IMR-90 (cell line): ENCODE measurements around the gene SNTA1. TPM values are rescaled to one million over a fixed set of nuclear protein-coding genes. Genes with fewer than 3 reads are reported as not detected.

Experiments
- ATAC-seq: fragments of 200-7000 bp; cut with Tn5 transposase; 2 replicates; pipeline ENCODE4 v1.9.1; 2020; ENCODE audit warnings: low read depth, mild to moderate bottlenecking, moderate library complexity
- BruUV-seq: library from RNA; stranded (reverse); fragments of 400-500 nt; replicated peaks from 2 replicates; lab custom pipeline; 2021; lab: Mats Ljungman, UMichigan
- CTCF ChIA-PET: fragments of 300-600 bp; formaldehyde crosslinking; extraction: SDS; loops from one replicate; lab custom pipeline; 2021; ENCODE audit warnings: antibody characterized with exemption; lab: Yijun Ruan, JAX
- POLR2A ChIA-PET: fragments of 300-600 bp; sonication (Branson Sonifier 250); formaldehyde crosslinking; loops from one replicate; lab custom pipeline; 2022; ENCODE audit warnings: antibody characterized with exemption; ENCODE audit not compliant: unreplicated experiment; lab: Charles Lee
- DNase-seq: peaks from one replicate; pipeline ENCODE4 v3.0.0; 2013
- H2AFZ ChIP-seq: replicated peaks from 2 replicates; pipeline ENCODE3; 2013; ENCODE audit warnings: low read length, mild to moderate bottlenecking; ENCODE audit not compliant: poor library complexity
- H2AK5ac ChIP-seq: 2 replicates; pipeline ENCODE4 v1.6.1; 2013; ENCODE audit warnings: low read depth, low read length, inconsistent platforms
- H2AK9ac ChIP-seq: replicated peaks from 2 replicates; pipeline ENCODE3; 2013; ENCODE audit warnings: mild to moderate bottlenecking, low read depth, low read length, moderate library complexity; ENCODE audit not compliant: poor library complexity
- H2BK120ac ChIP-seq: 2 replicates; pipeline ENCODE4 v1.6.1; 2013; ENCODE audit warnings: low read depth, low read length, inconsistent platforms
- H2BK15ac ChIP-seq: 3 replicates; pipeline ENCODE4 v1.6.1; 2013; ENCODE audit warnings: low read depth, low read length, inconsistent platforms
- H2BK20ac ChIP-seq: 2 replicates; pipeline ENCODE4 v1.6.1; 2013; ENCODE audit warnings: low read depth, mild to moderate bottlenecking, inconsistent platforms, low read length, moderate library complexity
- H2BK5ac ChIP-seq: 2 replicates; pipeline ENCODE4 v1.6.1; 2013; ENCODE audit warnings: mild to moderate bottlenecking, low read depth, low read length, inconsistent platforms; ENCODE audit not compliant: poor library complexity, severe bottlenecking
- H3K14ac ChIP-seq: replicated peaks from 2 replicates; pipeline ENCODE4 v1.6.1; 2013; ENCODE audit warnings: low read depth, low read length, inconsistent platforms
- H3K18ac ChIP-seq: 2 replicates; pipeline ENCODE4 v1.6.1; 2013; ENCODE audit warnings: low read depth, low read length, control low read depth
- H3K23ac ChIP-seq: 2 replicates; pipeline ENCODE4 v1.6.1; 2013; ENCODE audit warnings: low read depth, low read length, inconsistent platforms
- H3K27ac ChIP-seq: 2 replicates; pipeline ENCODE4 v1.5.1; 2013; ENCODE audit warnings: mild to moderate bottlenecking, control low read depth, low read length; ENCODE audit not compliant: insufficient read depth
- H3K27me3 ChIP-seq: 2 replicates; pipeline ENCODE4 v1.6.1; 2013; ENCODE audit warnings: low read length; ENCODE audit not compliant: control insufficient read depth, insufficient read depth
- H3K36me3 ChIP-seq: 2 replicates; pipeline ENCODE4 v1.6.1; 2013; ENCODE audit warnings: low read length, mixed read lengths; ENCODE audit not compliant: control insufficient read depth, insufficient read depth
- H3K4ac ChIP-seq: 2 replicates; pipeline ENCODE4 v1.6.1; 2013; ENCODE audit warnings: low read depth, low read length, inconsistent platforms
- H3K4me1 ChIP-seq: 2 replicates; pipeline ENCODE4 v1.6.1; 2013; ENCODE audit warnings: low read length, mixed read lengths; ENCODE audit not compliant: control insufficient read depth, insufficient read depth
- H3K4me2 ChIP-seq: 2 replicates; pipeline ENCODE4 v1.6.1; 2013; ENCODE audit warnings: low read depth, mild to moderate bottlenecking, control low read depth, low read length, moderate library complexity
- H3K4me3 ChIP-seq: 2 replicates; pipeline ENCODE4 v1.5.1; 2013; ENCODE audit warnings: low read depth, mild to moderate bottlenecking, control low read depth, low read length, moderate library complexity; ENCODE audit not compliant: insufficient read depth
- H3K56ac ChIP-seq: 2 replicates; pipeline ENCODE4 v1.6.1; 2013; ENCODE audit warnings: low read length, inconsistent platforms; ENCODE audit not compliant: insufficient read depth; ENCODE audit errors: extremely low read depth
- H3K79me1 ChIP-seq, 2 experiments: 2 replicates each; pipeline ENCODE4 v1.6.1; 2013; ENCODE audit warnings: low read length in 2 of 2, inconsistent platforms in 1 of 2, low read depth in 1 of 2
- H3K9ac ChIP-seq: 2 replicates; pipeline ENCODE4 v1.6.1; 2013; ENCODE audit warnings: low read depth, low read length, control low read depth
- H3K9me1 ChIP-seq: 2 replicates; pipeline ENCODE4 v1.6.1; 2013; ENCODE audit warnings: low read length, inconsistent platforms; ENCODE audit not compliant: insufficient read depth
- H3K9me3 ChIP-seq: 2 replicates; pipeline ENCODE4 v1.6.1; 2013; ENCODE audit warnings: low read length; ENCODE audit not compliant: control insufficient read depth, insufficient read depth
- H4K20me1 ChIP-seq: 2 replicates; pipeline ENCODE4 v1.6.1; 2013; ENCODE audit warnings: low read length, inconsistent platforms; ENCODE audit not compliant: insufficient read depth
- H4K5ac ChIP-seq: 2 replicates; pipeline ENCODE4 v1.6.1; 2013; ENCODE audit warnings: mild to moderate bottlenecking, low read depth, low read length, control low read depth
- H4K8ac ChIP-seq, 2 experiments: 2 replicates each; pipeline ENCODE4 v1.6.1; 2013; ENCODE audit warnings: low read depth in 2 of 2, low read length in 2 of 2, control low read depth in 1 of 2, inconsistent platforms in 1 of 2
- H4K91ac ChIP-seq: 2 replicates; pipeline ENCODE4 v1.6.1; 2013; ENCODE audit warnings: low read depth, low read length, inconsistent platforms; ENCODE audit not compliant: insufficient read depth
- BHLHE40 ChIP-seq: fragments of 150-350 bp; IDR thresholded peaks from 2 replicates; pipeline ENCODE4 v1.6.1; 2016; ENCODE audit warnings: mild to moderate bottlenecking, low read depth, low read length
- CHD1 ChIP-seq: IDR thresholded peaks from 2 replicates; pipeline ENCODE4 v1.6.1; 2012; ENCODE audit warnings: low read depth, low read length, improper control_type of control experiment
- ELK1 ChIP-seq: fragments of 150-350 bp; IDR thresholded peaks from 2 replicates; pipeline ENCODE4 v1.6.1; 2016; ENCODE audit warnings: low read depth, mild to moderate bottlenecking, low read length, moderate library complexity, borderline replicate concordance
- FOS ChIP-seq: fragments of 150-350 bp; IDR thresholded peaks from 2 replicates; pipeline ENCODE4 v1.6.1; 2016; ENCODE audit warnings: low read depth, low read length
- MAFK ChIP-seq: IDR thresholded peaks from 2 replicates; pipeline ENCODE4 v1.6.1; 2012; ENCODE audit warnings: low read depth, low read length, improper control_type of control experiment
- MAZ ChIP-seq: IDR thresholded peaks from 2 replicates; pipeline ENCODE4 v1.6.1; 2012; ENCODE audit warnings: low read depth, mild to moderate bottlenecking, low read length, improper control_type of control experiment, moderate library complexity, borderline replicate concordance
- MXI1 ChIP-seq: IDR thresholded peaks from 2 replicates; pipeline ENCODE4 v1.6.1; 2012; ENCODE audit warnings: low read depth, mild to moderate bottlenecking, low read length, moderate library complexity, borderline replicate concordance
- NFE2L2 ChIP-seq: fragments of 150-350 bp; IDR thresholded peaks from 2 replicates; pipeline ENCODE4 v1.6.1; 2016; ENCODE audit warnings: low read depth, mild to moderate bottlenecking, low read length
- POLR2A ChIP-seq: IDR thresholded peaks from 2 replicates; pipeline ENCODE4 v1.6.1; 2012; ENCODE audit warnings: mild to moderate bottlenecking, low read depth, low read length
- RAD21 ChIP-seq: IDR thresholded peaks from 2 replicates; pipeline ENCODE4 v1.6.1; 2012; ENCODE audit warnings: low read length, improper control_type of control experiment
- RCOR1 ChIP-seq: IDR thresholded peaks from 2 replicates; pipeline ENCODE4 v1.6.1; 2012; ENCODE audit warnings: mild to moderate bottlenecking, low read length, improper control_type of control experiment; ENCODE audit not compliant: insufficient replicate concordance
- RFX5 ChIP-seq: IDR thresholded peaks from 2 replicates; pipeline ENCODE4 v1.8.0; 2012; ENCODE audit warnings: low read depth, mild to moderate bottlenecking, low read length, moderate library complexity
- SMC3 ChIP-seq: fragments of 150-350 bp; IDR thresholded peaks from 2 replicates; pipeline ENCODE4 v1.6.1; 2016; ENCODE audit warnings: low read depth, mild to moderate bottlenecking, antibody characterized with exemption, low read length, moderate library complexity
- WGBS, 2 experiments: methylation state at CpG; one replicate each; pipeline versions ENCODE4 v1.1.5 to v1.1.7; 2013; ENCODE audit warnings: missing lambda C conversion rate in 2 of 2; ENCODE audit not compliant: insufficient read length in 1 of 2; ENCODE audit errors: extremely low coverage in 2 of 2; 5-methylcytosine and 5-hydroxymethylcytosine counted together
- dilution Hi-C: fragments of 300-500 bp; cut with HindIII; formaldehyde crosslinking; loops from one replicate; pipeline ENCODE4 v1.14.3; 2018; ENCODE audit warnings: low sequenced_read_pairs; ENCODE audit not compliant: unreplicated experiment
- in situ Hi-C: fragments of 300-500 bp; cut with MboI; formaldehyde crosslinking; loops from 3 replicates; pipeline ENCODE4 v1.14.3; 2019; ENCODE audit warnings: low sequenced_read_pairs, inconsistent platforms, mixed read lengths
- intact Hi-C: fragments of 100-400 bp; cut with micrococcal nuclease; formaldehyde crosslinking; loops from 2 replicates; pipeline ENCODE4 v1.10.0; 2022
- polyA plus RNA-seq, 3 experiments: library from polyadenylated mRNA; depleted of rRNA; stranded (reverse); fragments of >200 nt; gene quantifications; 2 replicates each; pipeline ENCODE4 v1.2.3, GENCODE V29; 2012; ENCODE audit warnings: low replicate concordance in 1 of 3
- total RNA-seq: library from RNA; depleted of rRNA; stranded (reverse); fragments of >200 nt; gene quantifications from 2 replicates; pipeline ENCODE4 v1.2.3, GENCODE V29; 2012
- TF ChIP-seq, protein P1 (sequence below): fragments of 150-350 bp; IDR thresholded peaks from 2 replicates; pipeline ENCODE4 v1.6.1; 2017; ENCODE audit warnings: mild to moderate bottlenecking, antibody characterized with exemption, low read length, low read depth
- TF ChIP-seq, protein P2 (sequence below): conservative IDR thresholded peaks from 2 replicates; pipeline ENCODE4 v1.5.1; 2012; ENCODE audit warnings: mild to moderate bottlenecking, low read depth, low read length, improper control_type of control experiment

The SNTA1 gene
- total and polyA plus RNA-seq, 2 of the 4 experiments (the other 2 are of a cell fraction), result 10.6 to 15.4 TPM

DNA sequence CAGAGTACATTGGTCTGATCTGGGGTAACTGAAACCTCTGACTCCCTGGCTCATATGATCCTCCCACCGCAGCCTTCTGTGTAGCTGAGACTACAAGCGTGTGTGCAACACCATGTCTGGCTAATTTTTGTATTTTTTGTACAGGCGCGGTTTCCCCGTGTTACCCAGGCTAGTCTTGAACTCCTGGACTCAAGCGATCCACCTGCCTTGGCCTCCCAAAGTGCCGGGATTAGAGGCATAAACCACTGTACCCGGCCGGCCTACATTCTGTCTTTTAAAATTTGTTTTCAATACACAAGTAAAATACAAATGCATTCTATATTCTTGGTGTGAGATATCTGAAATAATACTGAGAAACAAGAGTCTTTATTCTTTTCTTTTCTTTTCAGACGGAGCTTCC lies 44.6 kb upstream of the SNTA1 start:
- Histone ChIP-seq H3K9ac (no peak overlapping the region), H2BK5ac (no peak overlapping the region), H3K79me1 (peaks cover 11 to 20% of the 10 kb centered on the region in 2 experiments; a peak in 3 of 4 replicates), H3K56ac (no peak overlapping the region), H3K9me1 (no peaks in the 10 kb centered on the region), H3K14ac (no peak overlapping the region), H3K4me1 (no peaks in the 10 kb centered on the region), H2BK15ac (no peak overlapping the region), H3K23ac (no peak overlapping the region), H4K20me1 (no peaks in the 10 kb centered on the region), H3K27ac (no peak overlapping the region), H3K36me3 (0 out of 2 replicates have a peak, but pooled peaks cover under 1% of the 10 kb centered on the region), H2BK20ac (no peak overlapping the region), H3K4me2 (no peak overlapping the region), H3K27me3 (no peaks in the 10 kb centered on the region), H3K4ac (no peak overlapping the region), H4K8ac (no peak overlapping the region), H2AFZ (no peak overlapping the region), H3K9me3 (no peaks in the 10 kb centered on the region), H4K91ac (no peak overlapping the region), H4K5ac (no peak overlapping the region), H2BK120ac (no peak overlapping the region), H3K4me3 (no peak overlapping the region), H2AK5ac (no peak overlapping the region; the same call in 1 of the 2 replicates), H3K18ac (no peak overlapping the region), H2AK9ac (no peak overlapping the region)
- DNase-seq (no peak), ATAC-seq (no peak)
- dilution Hi-C loops, result no loop called here
- POLR2A ChIA-PET, result no interaction called here
- intact Hi-C loops, result no loop called here
- CTCF ChIA-PET, result no interaction called here
- in situ Hi-C loops, result no loop called here
- no TSS peak for BruUV-seq
- 96% methylated on average over 4 of the region's 10 CpGs; no CpG with 5 or more reads in 1 of the 2 experiments for WGBS, 2 experiments
- TF ChIP-seq RFX5 (no peak), MXI1 (no peak), RCOR1 (no peak), BHLHE40 (no peak), MAFK (no peak), RAD21 (no peak), FOS (no peak), POLR2A (no peak), ELK1 (no peak), NFE2L2 (no peak), MAZ (no peak), SMC3 (no peak), CHD1 (no peak)
- TF ChIP-seq, protein P1, sequence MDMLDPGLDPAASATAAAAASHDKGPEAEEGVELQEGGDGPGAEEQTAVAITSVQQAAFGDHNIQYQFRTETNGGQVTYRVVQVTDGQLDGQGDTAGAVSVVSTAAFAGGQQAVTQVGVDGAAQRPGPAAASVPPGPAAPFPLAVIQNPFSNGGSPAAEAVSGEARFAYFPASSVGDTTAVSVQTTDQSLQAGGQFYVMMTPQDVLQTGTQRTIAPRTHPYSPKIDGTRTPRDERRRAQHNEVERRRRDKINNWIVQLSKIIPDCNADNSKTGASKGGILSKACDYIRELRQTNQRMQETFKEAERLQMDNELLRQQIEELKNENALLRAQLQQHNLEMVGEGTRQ, result no peak
- TF ChIP-seq, protein P2, sequence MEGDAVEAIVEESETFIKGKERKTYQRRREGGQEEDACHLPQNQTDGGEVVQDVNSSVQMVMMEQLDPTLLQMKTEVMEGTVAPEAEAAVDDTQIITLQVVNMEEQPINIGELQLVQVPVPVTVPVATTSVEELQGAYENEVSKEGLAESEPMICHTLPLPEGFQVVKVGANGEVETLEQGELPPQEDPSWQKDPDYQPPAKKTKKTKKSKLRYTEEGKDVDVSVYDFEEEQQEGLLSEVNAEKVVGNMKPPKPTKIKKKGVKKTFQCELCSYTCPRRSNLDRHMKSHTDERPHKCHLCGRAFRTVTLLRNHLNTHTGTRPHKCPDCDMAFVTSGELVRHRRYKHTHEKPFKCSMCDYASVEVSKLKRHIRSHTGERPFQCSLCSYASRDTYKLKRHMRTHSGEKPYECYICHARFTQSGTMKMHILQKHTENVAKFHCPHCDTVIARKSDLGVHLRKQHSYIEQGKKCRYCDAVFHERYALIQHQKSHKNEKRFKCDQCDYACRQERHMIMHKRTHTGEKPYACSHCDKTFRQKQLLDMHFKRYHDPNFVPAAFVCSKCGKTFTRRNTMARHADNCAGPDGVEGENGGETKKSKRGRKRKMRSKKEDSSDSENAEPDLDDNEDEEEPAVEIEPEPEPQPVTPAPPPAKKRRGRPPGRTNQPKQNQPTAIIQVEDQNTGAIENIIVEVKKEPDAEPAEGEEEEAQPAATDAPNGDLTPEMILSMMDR, result no peak
